CD4-positive, alpha-beta T cell treated with Interleukin-10 for 1 hour (primary cell): Measurements from ENCODE around the gene MAGI2.

Experiments
- DNase-seq: peaks from one replicate; pipeline ENCODE4 v3.0.0-alpha.2; 2020

Gene MAGI2

DNA sequence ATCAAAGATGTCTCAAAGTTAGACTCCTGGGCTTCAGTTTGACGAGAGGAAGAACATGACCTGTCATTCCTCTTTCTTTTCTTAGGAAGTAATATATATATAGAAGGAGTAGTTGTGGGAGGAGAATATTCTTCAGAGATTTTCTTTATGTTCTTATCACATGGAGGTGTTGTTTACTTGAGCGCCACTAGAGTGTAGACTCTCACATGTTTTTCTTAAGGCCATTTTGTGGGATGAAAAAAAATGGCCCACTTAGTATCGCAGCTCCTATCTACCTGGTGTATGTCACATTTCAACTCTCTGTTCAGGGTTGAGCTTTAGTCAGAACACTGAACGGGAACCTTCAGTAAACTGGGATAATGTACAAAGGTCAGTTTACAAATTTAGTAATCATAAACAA lies 1009.7 kb downstream of the MAGI2 start:
- DNase-seq: no peak

- DNase-seq: no peak
These were observed 1011.7 kb downstream of the MAGI2 start for GRCh38 chr7:78441737-78442136.

DNA sequence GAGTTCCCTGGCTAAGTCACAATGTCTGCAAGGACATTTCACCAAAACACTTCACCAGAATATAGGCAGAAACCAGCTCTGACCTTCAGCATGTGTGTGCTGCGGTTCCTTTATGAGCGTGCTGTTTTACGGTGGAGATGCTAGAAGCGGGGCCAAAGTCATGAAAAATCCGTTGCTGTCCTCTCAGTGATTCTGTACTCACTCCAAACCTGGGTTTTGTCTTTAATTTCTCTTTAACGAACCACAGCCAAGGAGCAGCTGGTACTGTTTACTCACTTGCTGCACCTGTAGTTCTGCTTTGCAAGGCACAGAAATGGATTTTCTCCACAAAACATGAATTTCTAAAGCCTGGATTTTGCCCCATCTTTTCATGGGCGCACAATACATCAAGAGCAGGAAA lies 1015.0 kb downstream of the MAGI2 start:
- DNase-seq: no peak

DNA sequence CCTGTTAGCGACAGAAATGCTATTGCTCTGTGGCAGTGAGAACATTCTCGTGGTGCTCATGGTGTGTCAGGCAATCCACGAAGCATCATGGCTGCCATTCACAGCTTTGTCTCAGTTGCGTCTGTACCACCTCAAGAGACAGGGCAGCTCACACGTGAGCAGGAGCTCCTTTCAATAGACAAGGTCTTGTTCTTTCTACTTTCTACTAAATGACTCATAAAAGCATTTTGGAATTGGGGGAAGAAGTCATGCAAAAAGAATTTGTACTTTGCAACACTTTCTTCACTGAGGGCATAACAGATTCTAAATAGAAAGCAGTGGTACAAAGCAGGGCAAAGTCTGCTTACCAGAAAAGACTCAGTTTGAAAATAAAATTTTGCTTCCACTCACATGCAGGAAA lies 1016.3 kb downstream of the MAGI2 start:
- no peak for DNase-seq

GRCh38 chr7:78435355-78435754 lies 1018.1 kb downstream of the MAGI2 start:
- DNase-seq: no peak

DNA sequence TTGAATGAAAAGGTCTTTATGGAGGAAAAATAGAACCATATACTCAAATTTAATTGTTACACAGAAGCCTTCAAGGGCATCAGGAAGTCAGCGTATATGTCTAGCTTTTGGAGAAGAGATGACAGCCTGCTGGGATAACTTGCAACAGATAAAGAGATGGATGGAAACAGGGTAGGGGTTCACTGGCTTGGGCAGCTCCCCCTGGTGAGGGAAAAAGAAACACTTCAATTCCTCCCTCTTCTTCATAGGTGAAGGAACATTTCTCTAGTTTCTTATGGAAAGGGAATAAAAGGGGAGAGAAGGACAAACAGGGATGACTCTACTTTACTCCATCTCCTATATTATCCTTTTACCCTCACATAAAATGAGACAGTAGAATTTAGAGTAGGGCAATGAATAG lies 1019.2 kb downstream of the MAGI2 start:
- DNase-seq: no peak

- no peak for DNase-seq
These were observed 1020.0 kb downstream of the MAGI2 start for GRCh38 chr7:78433421-78433820.

GRCh38 chr7:78429878-78430277 lies 1023.6 kb downstream of the MAGI2 start:
- no peak for DNase-seq

GRCh38 chr7:78427209-78427608 lies 1026.3 kb downstream of the MAGI2 start:
- no peak for DNase-seq

GRCh38 chr7:78420001-78420400 lies 1033.5 kb downstream of the MAGI2 start:
- no peak for DNase-seq

- DNase-seq: no peak
These were observed 1036.2 kb downstream of the MAGI2 start for GRCh38 chr7:78417180-78417853.

- no peak for DNase-seq
These were observed 1039.9 kb downstream of the MAGI2 start for GRCh38 chr7:78413568-78413967.

- no peak for DNase-seq
These were observed 1041.1 kb downstream of the MAGI2 start for GRCh38 chr7:78412216-78412858.

DNA sequence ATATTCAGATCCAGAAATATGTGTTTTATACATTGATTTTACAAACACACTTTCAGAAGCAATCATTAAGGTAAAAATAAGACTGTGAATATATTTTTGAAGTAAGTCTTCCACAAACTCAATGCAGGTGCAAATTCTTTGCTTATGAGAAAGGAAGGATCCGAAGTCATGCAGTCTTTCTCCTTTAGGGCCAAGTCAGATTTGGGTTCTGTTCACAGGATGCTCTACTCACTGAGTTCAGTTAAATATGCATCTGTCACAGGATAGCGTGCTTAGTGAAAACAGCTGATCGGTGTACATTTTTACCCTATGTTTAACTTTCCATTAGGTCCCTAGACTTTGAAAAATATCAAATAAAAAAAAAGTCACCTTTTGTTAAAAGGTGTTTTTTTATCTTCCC lies 1046.4 kb downstream of the MAGI2 start:
- no peak for DNase-seq

DNA sequence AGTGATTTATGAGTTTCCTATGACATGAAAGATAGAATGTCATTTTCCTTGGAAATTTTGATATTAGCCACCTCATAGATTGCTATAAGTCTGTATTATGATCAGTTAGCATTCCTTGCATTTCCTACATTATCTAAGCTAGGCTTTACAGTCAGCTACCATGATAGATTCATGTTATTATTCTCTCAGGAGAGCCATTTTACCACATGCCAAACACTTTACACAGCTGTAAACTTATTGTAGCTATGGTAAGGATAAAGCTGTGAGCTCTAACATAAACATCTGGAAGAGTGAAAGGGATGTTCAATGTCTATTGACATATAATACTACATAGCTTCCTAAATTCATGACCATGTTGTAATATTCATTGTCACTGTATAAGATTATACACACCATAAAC lies 1046.9 kb downstream of the MAGI2 start:
- DNase-seq: no peak

GRCh38 chr7:78402096-78402495 lies 1051.4 kb downstream of the MAGI2 start:
- DNase-seq: no peak

DNA sequence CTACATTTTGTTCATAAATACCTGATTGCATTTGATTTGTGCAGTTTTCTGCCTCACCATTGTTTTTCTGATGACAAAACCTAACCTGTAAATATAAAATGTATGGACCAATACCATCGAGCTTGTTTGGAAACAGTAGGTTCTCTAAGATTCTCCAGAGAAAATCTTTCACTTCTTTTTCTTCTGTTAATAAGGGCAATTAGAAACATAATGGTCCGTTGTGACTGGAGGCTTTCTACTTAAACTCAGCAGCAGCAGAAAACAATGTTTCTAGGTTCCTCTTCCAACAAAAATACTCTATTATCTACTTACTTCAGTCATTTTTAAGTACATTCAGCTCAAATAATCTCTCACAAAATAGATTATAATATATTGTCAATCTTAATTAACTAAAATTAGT lies 1053.4 kb downstream of the MAGI2 start:
- DNase-seq: no peak

DNA sequence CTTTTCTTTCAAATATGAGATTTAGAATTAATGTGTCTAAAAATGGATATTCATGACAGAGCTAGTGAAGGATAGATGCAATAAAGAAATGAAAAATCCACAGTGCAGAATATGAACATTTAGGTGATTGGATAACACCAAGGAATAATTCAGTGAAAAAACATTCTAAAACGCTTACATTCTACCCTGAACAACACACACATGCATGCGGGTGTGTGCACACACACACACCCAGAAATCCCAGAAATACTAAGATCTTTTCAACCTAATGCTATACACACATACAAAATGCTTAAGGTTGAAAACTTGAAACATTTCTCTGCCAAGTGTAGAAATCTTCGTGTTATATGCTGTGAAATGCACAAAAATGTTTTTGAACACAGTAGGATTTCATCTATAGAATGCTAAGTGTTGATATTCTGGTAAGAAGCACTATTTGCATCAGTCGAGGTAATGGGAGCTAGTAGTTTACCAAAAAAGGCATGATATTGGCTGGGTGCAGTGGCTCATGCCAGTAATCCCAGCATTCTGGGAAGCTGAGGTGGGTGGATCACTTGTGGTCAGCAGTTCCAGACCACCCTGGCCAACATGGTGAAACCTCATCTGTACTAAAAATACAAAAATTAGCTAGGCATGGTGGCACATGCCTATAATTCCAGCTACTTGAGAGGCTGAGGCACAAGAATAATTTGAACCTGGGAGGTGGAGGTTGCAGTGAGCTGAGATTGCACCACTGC lies 1054.3 kb downstream of the MAGI2 start:
- DNase-seq: no peak

- no peak for DNase-seq
These were observed 1054.9 kb downstream of the MAGI2 start for GRCh38 chr7:78398576-78398975.

DNA sequence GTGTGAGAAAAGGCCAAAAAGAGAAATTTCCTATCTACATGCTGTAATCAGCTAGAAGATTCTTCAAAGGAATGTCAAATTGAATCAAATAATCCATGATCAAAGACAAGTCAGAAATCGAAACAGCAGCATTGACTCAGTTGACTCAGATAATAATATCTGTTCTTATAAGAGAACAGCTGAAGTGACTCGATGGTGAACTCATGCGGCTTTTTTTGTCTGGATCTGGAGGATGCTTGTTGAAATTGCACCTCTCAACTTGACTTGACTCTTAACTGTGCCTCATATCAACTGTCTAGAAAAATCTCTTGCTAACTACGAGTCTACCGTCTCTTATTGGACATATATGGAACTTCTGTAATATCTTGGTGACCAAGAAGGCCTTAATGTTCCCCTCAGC lies 1055.4 kb downstream of the MAGI2 start:
- DNase-seq: no peak

DNA sequence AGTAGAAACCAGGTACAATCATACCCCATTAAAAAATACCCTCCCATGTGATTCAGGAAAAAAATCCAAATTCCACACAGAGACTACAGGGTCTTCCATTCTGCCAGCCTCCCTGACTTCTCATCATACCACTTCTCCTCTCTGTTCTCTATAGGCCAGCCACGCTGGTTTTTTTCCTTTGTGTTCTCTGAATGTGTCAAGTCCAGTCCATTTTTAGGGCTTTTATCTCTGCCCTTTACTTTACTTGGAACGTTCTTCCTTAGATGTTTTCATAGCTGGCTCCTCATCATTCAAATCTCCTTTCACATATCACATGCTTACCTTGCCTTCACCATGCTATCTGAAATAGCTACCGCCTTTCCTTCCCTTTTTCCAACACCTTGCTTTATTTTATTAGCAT lies 1057.3 kb downstream of the MAGI2 start:
- no peak for DNase-seq

DNA sequence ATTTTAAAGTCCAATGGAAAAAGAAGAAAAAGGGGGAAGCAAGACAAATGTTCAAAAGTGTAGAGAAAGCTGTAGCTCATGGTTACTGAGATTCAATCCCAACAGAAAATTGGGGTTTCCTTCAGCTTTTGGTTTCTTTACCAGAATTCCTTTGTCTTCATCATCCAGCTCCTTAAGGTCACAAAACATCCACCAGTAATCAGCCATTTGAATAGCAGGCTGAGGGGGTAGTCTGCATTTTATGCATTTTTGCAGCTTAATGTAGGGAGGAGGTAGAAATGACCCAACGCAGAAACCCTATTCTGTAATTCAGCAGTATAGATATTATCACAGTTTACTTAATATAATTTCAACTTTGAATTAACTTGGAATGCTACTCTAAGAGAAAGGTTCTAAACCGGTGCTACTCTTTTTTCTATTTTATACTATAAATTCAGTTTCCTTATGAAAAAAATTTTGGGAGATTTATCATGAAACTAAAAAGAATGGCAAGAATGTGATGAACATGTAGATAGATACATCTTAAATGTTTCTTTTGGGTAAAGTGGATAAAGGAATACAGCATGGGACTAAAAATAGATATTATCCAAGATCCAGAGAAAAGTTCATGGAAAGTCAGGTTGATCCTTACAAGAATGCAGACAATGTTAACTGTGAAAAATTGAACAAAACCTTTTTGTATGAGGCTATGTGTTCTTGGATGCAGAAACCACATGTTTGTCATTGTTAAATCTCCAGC lies 1058.0 kb downstream of the MAGI2 start:
- no peak for DNase-seq

DNA sequence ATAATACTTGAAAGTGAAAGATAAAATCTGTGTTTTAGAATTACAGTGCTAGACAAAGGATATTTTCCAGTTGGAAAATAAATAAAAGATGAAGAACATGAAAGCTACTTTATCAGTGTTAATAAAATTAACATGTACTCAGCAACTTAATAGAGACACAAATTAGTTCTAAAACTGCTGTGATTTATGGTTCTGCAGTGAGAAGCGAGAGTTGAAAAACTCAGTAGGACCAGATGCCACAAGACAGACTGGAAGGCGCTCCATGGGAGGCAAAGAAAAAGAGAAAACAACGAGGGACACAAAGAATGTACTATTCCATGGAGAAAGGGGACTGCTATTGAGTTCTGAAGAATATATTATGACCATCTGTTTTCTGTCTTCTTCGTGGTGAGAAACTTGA lies 1064.4 kb downstream of the MAGI2 start:
- DNase-seq: no peak

- no peak for DNase-seq
These were observed 1066.9 kb downstream of the MAGI2 start for GRCh38 chr7:78386520-78386919.
